Lower leg skin (tissue), 3 donors: ENCODE measurements around the gene AFF2.

Experiments used
- POLR2A ChIP-seq, 2 donors: fragments of 450-650 bp; IDR thresholded peaks; one replicate each; pipeline ENCODE4 v1.6.1; 2016 to 2017; ENCODE audit warnings: antibody characterized with exemption in 2 of 2, mild to moderate bottlenecking in 1 of 2, moderate library complexity in 1 of 2
- TF ChIP-seq, protein P1 (sequence below), 3 donors: fragments of 450-650 bp; IDR thresholded peaks; one replicate each; pipeline ENCODE4 v1.5.1; 2016; ENCODE audit warnings: antibody characterized with exemption in 3 of 3, mild to moderate bottlenecking in 3 of 3, moderate library complexity in 2 of 3

- no peak for TF ChIP-seq POLR2A (IDR thresholded peaks at IDR 0.05)
- TF ChIP-seq, protein P1, sequence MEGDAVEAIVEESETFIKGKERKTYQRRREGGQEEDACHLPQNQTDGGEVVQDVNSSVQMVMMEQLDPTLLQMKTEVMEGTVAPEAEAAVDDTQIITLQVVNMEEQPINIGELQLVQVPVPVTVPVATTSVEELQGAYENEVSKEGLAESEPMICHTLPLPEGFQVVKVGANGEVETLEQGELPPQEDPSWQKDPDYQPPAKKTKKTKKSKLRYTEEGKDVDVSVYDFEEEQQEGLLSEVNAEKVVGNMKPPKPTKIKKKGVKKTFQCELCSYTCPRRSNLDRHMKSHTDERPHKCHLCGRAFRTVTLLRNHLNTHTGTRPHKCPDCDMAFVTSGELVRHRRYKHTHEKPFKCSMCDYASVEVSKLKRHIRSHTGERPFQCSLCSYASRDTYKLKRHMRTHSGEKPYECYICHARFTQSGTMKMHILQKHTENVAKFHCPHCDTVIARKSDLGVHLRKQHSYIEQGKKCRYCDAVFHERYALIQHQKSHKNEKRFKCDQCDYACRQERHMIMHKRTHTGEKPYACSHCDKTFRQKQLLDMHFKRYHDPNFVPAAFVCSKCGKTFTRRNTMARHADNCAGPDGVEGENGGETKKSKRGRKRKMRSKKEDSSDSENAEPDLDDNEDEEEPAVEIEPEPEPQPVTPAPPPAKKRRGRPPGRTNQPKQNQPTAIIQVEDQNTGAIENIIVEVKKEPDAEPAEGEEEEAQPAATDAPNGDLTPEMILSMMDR (IDR thresholded peaks at IDR 0.05): no peak
Measured at GRCh38 chrX:148659481-148659880, 159.1 kb downstream of the AFF2 start.
